ENCODE data around the gene PLEKHA7.

The PLEKHA7 gene

DNA sequence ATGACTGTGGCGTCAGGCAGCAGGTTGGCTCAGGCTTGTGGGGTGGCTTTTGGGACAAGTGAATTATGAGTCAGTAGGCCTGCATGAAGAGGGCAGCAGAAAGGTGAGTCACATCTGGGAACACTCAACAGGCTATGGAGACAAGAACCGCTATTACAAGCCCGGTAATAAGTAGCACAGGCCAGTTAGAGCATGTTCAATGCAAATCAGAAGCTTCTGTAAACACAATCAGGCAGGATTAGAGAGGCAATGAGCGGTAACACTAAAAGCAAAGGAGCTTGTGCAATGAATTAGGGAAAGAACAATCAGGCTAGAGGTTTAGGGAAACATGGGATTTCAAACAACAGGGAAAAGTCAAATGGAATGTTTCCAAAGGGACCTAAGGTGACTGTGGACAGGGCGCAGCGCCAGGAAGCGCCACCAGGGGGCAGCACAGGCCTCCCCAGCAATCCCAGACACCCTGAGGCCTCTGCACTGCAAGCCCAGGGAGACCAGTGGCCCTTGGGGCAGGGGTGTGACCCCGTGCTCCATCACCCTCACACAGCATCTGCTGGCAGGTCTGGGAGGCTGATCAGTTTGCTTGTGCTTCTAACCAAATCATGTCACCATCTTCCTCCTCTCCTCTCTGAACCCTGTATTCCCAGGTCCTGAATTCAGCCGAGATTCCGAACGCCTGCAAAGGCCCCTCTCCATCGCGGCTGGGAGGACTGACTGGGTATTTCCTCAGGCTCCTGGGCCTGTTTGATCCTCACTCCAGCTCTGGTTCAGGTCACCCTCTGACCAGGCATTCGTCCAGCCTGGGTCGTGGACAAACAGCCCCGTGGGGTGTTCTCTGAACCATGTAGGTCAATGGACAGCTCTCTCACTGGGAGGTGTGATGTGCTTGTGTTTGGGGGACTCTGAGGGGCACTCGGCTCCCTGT, 225.8 kb downstream of the PLEKHA7 start:
- peak; percentile 46 for DNase-seq (ENCODE audit: low spot score)

DNA sequence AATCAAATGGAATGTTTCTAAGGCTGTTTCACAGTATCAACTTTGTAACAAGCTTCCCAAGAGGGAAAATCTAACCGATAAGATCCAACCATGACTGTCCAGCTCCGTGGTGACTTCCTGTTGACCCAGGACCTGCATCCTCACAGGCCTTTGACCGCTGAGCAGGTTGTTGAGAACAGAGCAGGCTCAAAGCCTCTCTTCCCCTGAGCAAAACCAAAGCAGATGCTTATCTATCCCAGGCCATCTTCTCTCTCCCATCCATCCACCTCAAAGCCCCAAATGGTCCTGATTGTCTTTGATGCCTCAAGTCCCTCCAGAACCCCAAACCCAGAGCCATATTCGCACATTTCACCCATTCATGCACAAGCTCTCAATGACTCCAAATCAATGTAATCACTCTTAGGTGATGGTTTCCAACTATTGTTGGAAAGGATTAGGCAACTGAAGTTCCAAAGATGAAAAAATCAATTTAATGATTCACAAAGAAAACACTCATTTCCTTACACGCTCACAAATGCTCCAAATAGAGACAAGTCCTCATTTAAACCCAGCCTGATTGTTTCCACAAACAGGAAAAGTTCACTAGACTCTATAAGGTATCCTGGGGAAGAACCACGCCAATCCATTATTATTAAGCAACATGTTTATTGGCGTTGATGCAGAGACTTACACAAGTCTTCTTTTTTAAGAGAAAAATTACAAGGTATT, 227.0 kb downstream of the PLEKHA7 start:
- DNase-seq (ENCODE audit: low spot score): no peak

DNA sequence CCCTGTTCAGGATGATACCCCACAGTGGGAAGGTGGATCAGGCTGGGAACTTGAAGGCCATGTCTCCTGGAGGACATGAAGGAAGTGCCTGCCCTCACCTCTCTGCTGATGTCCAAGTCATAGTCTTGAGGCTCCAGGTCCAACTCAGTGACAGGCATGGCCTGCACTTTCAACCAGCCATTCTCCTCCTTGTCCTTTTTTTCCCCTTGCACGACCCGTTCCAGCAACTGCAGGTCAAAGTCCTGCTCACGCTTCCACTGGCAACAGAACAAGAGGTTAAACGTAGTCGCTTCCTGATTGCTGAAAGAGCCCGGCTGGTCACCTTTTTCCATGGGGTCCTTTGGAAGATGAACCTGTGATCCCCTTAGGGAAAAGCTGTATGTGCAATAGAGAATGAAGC, 228.1 kb downstream of the PLEKHA7 start:
- no peak for DNase-seq (ENCODE audit: low spot score)

DNA sequence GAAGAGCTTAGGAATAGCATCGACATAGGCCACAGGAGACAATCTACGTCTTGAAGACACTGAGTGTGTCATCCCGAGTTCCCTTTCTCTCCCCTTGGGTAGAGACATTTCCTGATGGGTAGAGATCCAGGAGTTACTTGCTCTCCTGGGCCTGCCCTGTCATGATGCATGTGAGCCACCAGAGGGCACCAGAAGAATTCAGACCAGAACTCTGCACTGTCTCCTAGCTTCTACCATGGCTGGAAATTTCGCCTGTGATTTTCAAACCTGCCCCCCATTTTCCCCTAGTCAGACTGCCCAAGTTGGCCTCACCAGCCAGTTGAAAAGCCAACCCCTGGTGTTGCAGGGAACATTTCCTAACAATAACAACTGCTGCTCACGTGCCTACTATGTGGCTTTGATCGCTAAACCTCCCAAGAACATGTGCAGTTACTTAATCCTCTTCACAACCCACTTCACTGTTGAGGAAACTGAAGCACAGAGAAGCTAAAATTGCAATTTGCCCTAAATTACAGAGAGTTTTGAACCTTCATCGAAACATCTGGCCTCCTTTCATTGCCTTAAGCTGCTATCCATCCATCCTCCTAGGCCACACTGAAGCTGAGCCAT, 228.6 kb downstream of the PLEKHA7 start:
- DNase-seq (ENCODE audit: low spot score): peak; percentile 40

DNA sequence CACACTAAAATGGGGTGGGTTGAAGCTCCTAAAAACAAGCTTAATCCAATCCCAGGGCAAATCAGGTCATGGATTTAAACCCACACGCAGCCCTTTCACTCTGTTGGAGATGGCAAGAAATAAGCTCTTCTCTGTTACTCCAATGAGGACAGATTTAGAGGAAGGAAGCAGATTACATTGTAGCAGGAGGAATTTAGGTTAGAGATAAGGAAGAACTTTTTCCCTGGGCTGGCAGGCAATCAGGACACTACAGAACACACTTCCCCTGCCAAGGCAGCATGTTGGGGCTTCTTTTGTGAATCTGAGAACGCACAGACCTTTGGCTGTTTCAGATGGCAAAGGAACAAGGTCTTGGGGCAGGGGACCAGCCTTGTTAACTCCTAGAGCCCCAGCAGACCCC, 229.5 kb downstream of the PLEKHA7 start:
- no peak for DNase-seq (ENCODE audit: low spot score)

DNA sequence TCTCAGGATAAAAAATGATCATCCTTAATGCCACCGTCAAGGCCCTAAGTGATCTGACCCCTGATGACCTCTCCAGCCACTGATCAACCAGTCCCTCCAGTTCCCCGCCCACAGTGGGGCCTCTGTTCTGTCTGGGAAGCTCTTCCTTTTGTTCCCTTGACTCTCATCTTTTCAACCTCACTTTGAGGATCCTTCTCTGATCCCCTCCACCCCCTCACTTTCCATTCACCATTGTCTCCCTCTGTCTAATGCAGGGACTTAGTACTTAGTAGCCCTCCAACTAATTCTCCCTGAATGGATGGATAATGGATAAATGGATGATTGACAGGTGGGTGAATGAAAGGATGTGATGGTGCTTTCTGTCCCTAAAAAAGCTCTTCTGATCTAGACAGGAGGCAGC, 230.1 kb downstream of the PLEKHA7 start:
- no peak for DNase-seq (ENCODE audit: low spot score)

DNA sequence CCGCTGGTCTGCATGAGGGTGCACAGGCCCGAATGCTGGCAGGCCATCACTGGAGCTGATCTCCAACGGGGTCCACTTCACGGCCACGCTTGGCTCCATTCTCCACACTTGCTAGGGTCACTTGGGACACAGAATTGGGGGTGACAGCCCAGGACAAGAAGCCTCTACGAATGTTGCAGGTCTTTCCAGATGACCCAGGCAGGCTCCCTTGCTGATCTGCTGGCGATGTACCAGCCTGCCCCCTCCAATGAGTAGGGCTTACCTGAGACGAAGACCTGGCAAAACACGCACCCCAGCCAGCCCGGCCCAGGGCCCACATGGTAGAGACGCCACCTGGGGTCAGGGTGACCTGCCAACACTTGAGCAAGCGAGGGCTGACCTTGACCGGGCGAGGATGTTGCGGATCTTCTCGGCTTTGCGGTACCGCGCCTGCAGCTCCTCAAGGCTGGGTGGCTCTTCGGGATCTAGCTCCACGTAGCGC, 230.9 kb downstream of the PLEKHA7 start:
- DNase-seq (ENCODE audit: low spot score): no peak

DNA sequence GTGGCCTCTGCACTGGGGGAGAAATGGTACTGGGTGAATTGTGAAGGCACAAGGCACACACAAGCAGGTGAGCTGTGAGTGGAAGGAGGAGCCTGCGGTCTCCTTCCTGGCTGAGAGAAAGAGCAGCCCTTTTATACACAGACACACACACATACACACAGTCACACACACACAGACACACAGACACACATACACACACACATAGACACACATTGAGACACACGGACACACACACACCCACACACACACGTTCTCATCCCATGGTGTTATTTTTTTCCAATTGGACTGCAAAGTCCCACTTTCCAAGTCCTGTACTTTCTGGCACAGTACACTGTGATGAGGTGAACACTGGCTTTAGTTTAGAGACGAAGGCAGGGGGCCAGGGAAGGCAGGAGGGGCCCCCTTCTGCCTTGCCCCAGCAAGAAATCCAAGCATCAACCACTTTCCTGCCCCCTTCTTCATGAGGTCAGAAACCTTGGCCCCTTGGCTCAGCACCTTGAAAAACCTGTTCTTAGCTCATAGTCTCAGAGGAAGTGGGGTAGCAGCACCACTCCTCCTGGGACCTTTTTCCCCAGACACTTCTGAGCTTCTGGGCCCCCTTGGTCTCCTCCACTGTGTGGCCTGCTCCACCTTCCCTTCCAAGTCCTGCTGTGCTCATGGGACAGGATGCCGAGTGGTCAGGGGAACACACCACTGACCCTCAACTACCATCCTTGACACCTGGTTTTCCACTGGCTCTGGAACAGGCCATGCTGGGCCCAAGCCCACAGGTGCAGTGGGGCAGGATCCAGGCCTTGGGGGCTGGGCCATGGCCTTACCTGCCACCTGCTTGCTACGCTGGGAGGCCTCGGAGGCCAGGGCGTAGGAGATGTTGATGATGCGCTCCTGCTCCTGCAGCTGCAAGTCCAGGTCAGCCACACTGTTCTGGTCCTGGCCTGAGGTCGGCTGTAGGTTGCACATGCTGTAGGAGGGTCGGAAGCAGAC, 232.0 kb downstream of the PLEKHA7 start:
- no peak for DNase-seq (ENCODE audit: low spot score)

DNA sequence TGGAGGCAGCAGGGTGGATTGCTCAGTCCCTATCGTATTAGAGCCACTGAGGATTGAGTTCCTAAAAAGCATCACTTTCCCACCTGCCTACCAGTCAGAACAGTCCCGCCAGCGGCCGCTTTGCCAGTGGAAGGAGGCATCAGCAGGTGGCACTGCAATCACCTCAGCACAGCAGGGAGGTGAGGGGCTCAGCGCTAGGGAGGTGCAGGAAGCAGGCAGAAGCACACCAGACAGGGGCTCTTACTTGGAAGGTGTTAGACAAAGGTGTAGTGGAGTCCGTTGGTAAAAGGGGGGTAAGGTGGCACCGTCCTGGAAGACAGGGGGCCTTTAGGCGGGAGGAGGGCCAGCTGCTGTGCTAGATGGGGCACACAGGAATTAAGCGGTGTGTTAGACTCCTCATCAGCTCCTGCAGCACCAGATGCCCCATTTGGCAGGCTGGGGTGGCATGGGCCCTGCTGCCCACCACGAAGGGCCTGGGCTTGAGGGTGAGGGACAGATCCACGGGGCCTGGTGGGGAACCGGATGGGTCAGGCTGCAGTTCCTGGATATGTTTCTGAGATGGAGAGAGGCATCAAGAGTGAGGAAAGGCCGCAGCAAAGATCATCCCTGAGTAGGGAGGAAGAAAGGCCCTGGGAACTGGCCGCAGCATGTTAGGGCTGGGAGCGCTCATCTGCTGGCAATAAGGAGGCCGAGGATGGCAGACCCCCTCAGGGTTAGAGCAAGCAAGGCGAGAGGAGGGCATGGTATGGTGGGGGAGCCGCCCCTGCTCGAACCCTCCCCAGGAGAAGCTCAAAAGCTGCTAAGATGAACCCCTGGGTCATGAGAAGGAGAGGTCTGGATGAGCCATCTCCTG, 233.3 kb downstream of the PLEKHA7 start:
- no peak for DNase-seq (ENCODE audit: low spot score)

DNA sequence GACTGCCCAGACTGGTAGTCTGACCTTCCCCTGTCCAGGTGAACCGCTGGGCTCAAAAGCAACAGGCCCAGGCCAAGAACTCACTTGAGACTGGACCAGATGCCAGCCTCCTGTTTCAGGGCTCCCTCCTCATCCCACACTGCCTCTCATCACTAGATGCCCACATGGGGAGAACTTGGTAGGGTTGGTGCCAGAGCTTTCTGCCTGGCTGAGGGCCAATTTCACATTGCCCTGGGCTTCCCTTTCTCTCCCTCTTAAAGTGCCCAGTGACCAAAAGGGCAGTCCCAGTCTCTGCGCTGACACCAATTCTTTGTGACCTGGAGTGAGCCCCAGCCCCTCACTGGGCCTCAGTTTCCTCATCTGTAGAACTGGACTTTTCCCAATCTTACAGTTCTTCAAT, 234.1 kb downstream of the PLEKHA7 start:
- DNase-seq (ENCODE audit: low spot score): no peak

DNA sequence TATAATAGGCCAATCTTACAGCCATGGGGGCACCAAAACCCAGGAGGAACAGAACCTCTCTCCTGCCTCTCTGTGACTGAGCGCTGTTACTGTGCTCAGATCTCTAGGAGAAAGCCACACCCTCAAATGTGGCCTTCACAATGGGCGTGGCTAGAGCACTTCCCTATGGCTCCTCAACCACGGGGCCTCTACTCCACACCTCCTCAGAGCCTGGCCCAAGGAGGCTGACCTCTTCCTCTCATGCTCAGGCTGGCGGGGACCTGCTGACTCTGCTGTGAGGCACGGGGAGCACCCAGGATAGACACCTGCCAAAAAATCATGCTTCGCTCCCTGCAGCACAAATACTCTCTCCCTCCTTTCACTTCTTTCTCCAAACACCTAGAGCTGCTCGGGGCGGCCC, 234.8 kb downstream of the PLEKHA7 start:
- DNase-seq (ENCODE audit: low spot score): no peak

DNA sequence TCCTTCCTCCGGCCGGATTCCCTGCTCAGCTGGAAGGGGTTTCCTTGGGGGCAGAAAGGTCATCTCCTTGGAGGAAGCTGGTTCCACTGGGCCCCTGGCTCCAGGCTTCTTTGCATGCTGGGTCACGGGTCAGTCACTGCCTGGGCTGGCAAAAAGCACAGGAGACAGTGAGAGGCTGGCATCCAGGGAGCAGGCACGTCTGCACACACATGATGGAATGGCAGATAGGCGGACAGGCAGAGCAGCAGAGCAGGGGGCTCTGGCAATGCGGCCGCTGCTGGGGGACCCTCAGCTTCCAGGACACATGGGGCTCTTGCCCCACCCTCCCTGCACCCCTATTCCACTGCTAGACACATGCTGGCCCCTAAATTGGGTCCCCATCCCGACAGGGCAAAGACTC, 235.3 kb downstream of the PLEKHA7 start:
- DNase-seq (ENCODE audit: low spot score): no peak

DNA sequence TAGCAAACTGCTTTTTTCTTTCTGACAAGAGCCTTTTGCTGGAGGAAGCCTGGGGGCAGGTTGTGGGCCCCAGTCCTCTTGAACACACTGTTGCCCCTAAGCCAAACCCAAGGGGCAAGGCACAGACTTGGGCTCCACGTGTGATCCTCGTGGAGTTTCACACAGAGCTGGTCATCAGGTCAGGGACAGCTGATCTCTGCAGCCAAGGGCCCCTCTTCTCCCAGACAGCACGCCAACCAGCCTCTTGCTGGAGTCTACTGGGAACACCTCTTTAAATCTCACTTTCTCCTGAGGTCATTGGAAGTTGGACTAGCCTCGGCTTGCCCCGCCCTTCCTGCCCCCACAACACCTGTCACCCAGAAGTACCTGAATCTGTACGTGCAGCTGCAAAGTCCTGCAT, 235.9 kb downstream of the PLEKHA7 start:
- DNase-seq (ENCODE audit: low spot score): no peak

DNA sequence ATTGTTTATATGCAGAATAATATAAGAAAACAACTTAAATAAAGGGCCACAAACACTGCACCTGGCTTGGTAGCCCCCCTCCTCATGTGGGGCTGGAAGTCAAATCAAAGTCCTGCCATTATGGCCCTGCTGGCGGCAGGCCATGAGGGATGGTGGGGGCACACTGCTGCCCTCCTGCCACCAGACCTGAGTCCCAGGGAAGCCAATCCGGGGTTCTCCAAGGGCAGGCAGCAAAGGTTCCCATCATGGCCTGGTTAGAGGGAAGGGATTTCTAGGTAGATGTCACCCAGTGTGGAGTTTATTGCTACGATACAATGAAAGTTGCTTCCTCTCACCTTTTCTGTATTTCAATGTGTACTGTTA, 236.6 kb downstream of the PLEKHA7 start:
- DNase-seq (ENCODE audit: low spot score): no peak

DNA sequence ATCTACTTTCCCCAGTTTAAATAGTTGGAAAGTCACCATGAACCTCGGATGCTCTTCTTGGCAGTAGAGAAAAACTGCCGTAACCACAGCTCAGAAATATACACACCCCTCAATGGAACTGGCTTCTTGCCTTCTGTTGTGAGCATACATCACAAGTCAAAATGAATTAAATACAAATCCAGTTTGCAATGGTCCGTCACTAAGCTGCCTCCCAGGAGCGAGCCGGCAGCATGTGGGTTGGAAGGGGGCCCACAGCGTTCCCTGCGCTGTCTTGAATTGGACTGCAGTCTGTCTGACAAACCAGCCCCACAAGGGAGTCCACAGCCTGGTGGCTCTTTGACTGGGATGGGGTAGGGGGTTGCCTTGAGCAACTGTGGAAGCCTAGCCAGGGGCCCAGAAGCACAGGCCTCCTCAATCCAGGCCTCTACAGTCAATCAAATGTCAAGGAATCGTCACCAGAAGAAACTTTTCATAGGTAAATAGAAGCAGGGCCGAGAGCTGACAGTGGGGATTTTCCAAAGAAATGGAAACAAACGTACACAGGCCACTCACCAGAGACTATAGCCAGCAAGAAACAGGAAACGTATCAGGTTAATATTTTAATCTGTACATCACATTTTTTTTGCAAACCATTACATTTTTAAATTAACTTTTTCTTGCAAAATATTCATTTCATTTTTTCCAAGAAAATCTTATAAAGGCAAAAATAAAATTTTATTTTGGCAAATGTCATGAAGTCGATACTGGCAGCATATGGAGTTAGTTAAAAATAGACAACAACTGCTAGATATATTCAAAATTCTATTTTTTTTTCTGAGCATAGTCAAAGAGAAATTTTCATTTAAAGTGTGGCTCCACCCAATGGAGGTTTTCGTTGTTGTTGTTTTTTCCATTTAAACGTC, 237.3 kb downstream of the PLEKHA7 start:
- no peak for DNase-seq (ENCODE audit: low spot score)

DNA sequence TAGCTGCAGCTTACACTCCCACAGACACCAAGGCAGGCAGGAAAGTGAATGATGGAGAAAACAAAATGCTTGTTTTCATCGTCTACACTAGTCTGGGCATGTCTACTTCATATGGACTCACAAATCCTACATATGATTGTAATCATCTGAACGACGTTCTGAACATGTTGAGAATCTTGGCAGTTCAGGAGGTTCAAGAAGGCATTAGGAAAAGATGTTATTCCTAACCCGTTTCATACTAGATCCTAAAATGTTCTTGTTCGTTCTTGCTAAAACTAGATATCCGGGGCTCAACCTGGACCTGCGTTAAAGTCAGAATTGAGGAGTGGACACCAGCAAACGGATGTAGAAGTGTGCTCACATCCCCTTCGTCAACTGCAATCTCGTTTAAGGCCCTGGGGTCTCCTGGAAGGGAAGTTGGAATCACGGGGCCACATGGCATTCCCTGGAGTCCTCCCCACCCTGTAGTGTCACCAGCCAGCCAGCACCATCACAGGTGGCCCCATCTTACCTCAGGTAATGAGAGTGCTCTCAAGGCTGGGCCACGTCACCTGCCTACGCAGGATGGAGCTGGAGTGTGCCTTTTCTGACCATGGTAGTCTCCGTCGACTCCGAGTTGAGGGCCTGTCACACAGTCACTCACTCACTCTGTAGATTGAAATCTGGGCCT, 238.5 kb downstream of the PLEKHA7 start:
- DNase-seq (ENCODE audit: low spot score): no peak

DNA sequence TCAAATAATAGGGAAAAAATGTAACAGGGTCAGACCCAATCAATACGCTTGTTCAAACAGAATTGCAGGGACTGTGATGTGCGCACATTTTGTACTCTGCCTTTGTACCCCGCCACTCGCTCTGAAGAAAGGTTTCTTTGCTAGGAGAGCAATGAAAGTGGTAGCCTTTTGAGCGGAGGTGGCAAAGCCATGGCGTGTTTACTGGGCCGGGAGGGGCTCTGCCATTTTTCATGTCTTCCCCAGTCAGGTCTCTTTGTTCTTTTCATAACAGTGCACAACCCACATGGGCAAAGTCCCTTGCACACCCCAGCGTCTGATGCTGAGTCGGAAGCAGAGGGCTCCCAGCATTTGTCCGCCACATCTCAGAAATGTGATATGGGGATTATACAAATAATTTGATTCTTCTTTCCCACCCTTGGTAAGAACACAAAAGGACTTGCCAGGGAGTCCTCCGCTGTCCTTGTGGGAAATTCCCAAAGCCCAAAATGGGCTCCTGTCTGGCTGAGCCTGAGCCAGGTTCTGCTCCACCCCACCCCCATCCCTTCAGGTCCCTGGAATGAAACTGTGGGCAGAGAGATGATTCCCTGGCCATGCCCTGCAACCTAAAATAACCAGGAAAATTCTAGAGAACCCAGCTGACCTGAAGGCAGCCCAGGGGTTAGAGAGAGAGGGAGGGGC, 239.1 kb downstream of the PLEKHA7 start:
- DNase-seq (ENCODE audit: low spot score): no peak
